Peyer's patch (tissue), 4 donors: ENCODE measurements around the gene DHFR.

Experiments used
- CTCF ChIP-seq, 6 experiments: fragments of 450-650 bp in 4 of 6; fragments of 200-600 bp in 2 of 6; sonication (generic) in 1 of 6; IDR thresholded peaks; one replicate each; pipeline ENCODE4 v1.5.1; 2017 to 2019; ENCODE audit warnings: antibody characterized with exemption in 6 of 6, mild to moderate bottlenecking in 3 of 6, moderate library complexity in 1 of 6
- POLR2A ChIP-seq, 2 donors: fragments of 450-650 bp; IDR thresholded peaks; one replicate each; pipeline ENCODE4 v1.5.1; 2017; ENCODE audit warnings: antibody characterized with exemption in 2 of 2, mild to moderate bottlenecking in 2 of 2, moderate library complexity in 2 of 2

GRCh38 chr5:80615266-80615914 lies 39.4 kb downstream of the DHFR start:
- TF ChIP-seq CTCF (IDR thresholded peaks at IDR 0.05): no peak
- TF ChIP-seq POLR2A (IDR thresholded peaks at IDR 0.05): no peak
